ENCODE data around the gene PLXDC2. TPM values are rescaled to one million over a fixed set of nuclear protein-coding genes. Genes with fewer than 3 reads are reported as not detected.

PLXDC2 gene
- total and polyA plus RNA-seq, 2 donors (not counting 1 experiment from before 2014, with no cell fraction given) = 0.07 TPM

- no peak overlapping the region for H3K4me3 Mint-ChIP-seq
- DNase-seq (no peak), ATAC-seq (ENCODE audit: low read depth) (no peak)
- POLR2A ChIA-PET = no interaction called here
- H3K9me3 Mint-ChIP-seq (ENCODE audit: insufficient read depth) = no peaks in the 10 kb centered on the region
- no peak overlapping the region for H3K27ac Mint-ChIP-seq
- H3K27ac ChIP-seq (ENCODE audit: low read length in 2 of 2) = no peak overlapping the region
- no peaks in the 10 kb centered on the region for H3K9me3 ChIP-seq (ENCODE audit: control extremely low read depth in 1 of 3, control insufficient read depth in 2 of 3, insufficient read depth in 1 of 3, low read length in 2 of 3)
- no peak overlapping the region for H3K4me2 ChIP-seq (replicated peaks; ENCODE audit: low read depth, low read length, poor library complexity, severe bottlenecking)
- H3K79me2 ChIP-seq (ENCODE audit: control insufficient read depth, insufficient read depth, low read length) = no peaks in the 10 kb centered on the region
- no peak overlapping the region for H3K9ac ChIP-seq (ENCODE audit: low read length)
- H2AFZ ChIP-seq (ENCODE audit: insufficient read depth, low read depth, low read length, poor library complexity, severe bottlenecking) = no peak overlapping the region
- H3K36me3 ChIP-seq (replicated peaks in 1 of 2; ENCODE audit: control extremely low read depth in 1 of 2, control insufficient read depth in 1 of 2, extremely low read depth in 1 of 2, insufficient read depth in 2 of 2, low read length in 1 of 2) = no peaks in the 10 kb centered on the region
- H3K27me3 ChIP-seq (replicated peaks in 1 of 4; ENCODE audit: control extremely low read depth in 1 of 4, control insufficient read depth in 3 of 4, insufficient read depth in 4 of 4, low read length in 3 of 4) = no peaks in the 10 kb centered on the region
- no peaks in the 10 kb centered on the region for H3K27me3 Mint-ChIP-seq
- intact Hi-C loops (cut with micrococcal nuclease) = no loop called here
- TF ChIP-seq EZH2 (IDR thresholded peaks at IDR 0.05; ENCODE audit: borderline replicate concordance, insufficient read depth, low read depth, low read length, poor library complexity, severe bottlenecking) (no peak), CTCF (IDR thresholded peaks at IDR 0.05) (no peak)
- WGBS (ENCODE audit: insufficient coverage) = no CpG with 5 or more reads among the region's 2 CpGs
- H3K4me1 Mint-ChIP-seq = no peaks in the 10 kb centered on the region
- no peaks in the 10 kb centered on the region for H3K4me1 ChIP-seq (ENCODE audit: control insufficient read depth in 2 of 2, insufficient read depth in 2 of 2, low read length in 2 of 2)
- CTCF ChIA-PET = no interaction called here
- H3K4me3 ChIP-seq (ENCODE audit: control extremely low read depth in 1 of 5, extremely low read depth in 1 of 5, insufficient read depth in 1 of 5, low read depth in 2 of 5, low read length in 4 of 5) = no peak overlapping the region
- no peaks in the 10 kb centered on the region for H4K20me1 ChIP-seq (ENCODE audit: control insufficient read depth, insufficient read depth, low read length, poor library complexity, severe bottlenecking)
Observed at GRCh38 chr10:19956516-19957032, 140.3 kb downstream of the PLXDC2 start.

- H3K4me3 ChIP-seq (ENCODE audit: control extremely low read depth in 1 of 5, extremely low read depth in 1 of 5, insufficient read depth in 1 of 5, low read depth in 2 of 5, low read length in 4 of 5) = no peak overlapping the region
- no peaks in the 10 kb centered on the region for H3K27me3 Mint-ChIP-seq
- H3K27ac ChIP-seq (ENCODE audit: low read length in 2 of 2) = no peak overlapping the region
- no peaks in the 10 kb centered on the region for H3K79me2 ChIP-seq (ENCODE audit: control insufficient read depth, insufficient read depth, low read length)
- H3K36me3 ChIP-seq (replicated peaks in 1 of 2; ENCODE audit: control extremely low read depth in 1 of 2, control insufficient read depth in 1 of 2, extremely low read depth in 1 of 2, insufficient read depth in 2 of 2, low read length in 1 of 2) = no peaks in the 10 kb centered on the region
- no peaks in the 10 kb centered on the region for H4K20me1 ChIP-seq (ENCODE audit: control insufficient read depth, insufficient read depth, low read length, poor library complexity, severe bottlenecking)
- H3K9me3 Mint-ChIP-seq (ENCODE audit: insufficient read depth) = no peaks in the 10 kb centered on the region
- H3K4me3 Mint-ChIP-seq = no peak overlapping the region
- TF ChIP-seq CTCF (IDR thresholded peaks at IDR 0.05) (no peak), EZH2 (IDR thresholded peaks at IDR 0.05; ENCODE audit: borderline replicate concordance, insufficient read depth, low read depth, low read length, poor library complexity, severe bottlenecking) (no peak)
- intact Hi-C loops (cut with micrococcal nuclease) = no loop called here
- H3K4me1 Mint-ChIP-seq = no peaks in the 10 kb centered on the region
- no peak overlapping the region for H2AFZ ChIP-seq (ENCODE audit: insufficient read depth, low read depth, low read length, poor library complexity, severe bottlenecking)
- ChIA-PET CTCF (no interaction called here), POLR2A (no interaction called here)
- DNase-seq (no peak), ATAC-seq (ENCODE audit: low read depth) (no peak)
- H3K9me3 ChIP-seq (ENCODE audit: control extremely low read depth in 1 of 3, control insufficient read depth in 2 of 3, insufficient read depth in 1 of 3, low read length in 2 of 3) = no peaks in the 10 kb centered on the region
- no peaks in the 10 kb centered on the region for H3K4me1 ChIP-seq (ENCODE audit: control insufficient read depth in 2 of 2, insufficient read depth in 2 of 2, low read length in 2 of 2)
- H3K27ac Mint-ChIP-seq = no peak overlapping the region
- no peaks in the 10 kb centered on the region for H3K27me3 ChIP-seq (replicated peaks in 1 of 4; ENCODE audit: control extremely low read depth in 1 of 4, control insufficient read depth in 3 of 4, insufficient read depth in 4 of 4, low read length in 3 of 4)
- H3K4me2 ChIP-seq (replicated peaks; ENCODE audit: low read depth, low read length, poor library complexity, severe bottlenecking) = no peak overlapping the region
- no peak overlapping the region for H3K9ac ChIP-seq (ENCODE audit: low read length)
Observed at GRCh38 chr10:19958787-19959186, 142.6 kb downstream of the PLXDC2 start.

Data from B cell (primary cell).